Esophagus (tissue), 2 donors: ENCODE measurements around the gene HRK. TPM values are rescaled to one million over a fixed set of nuclear protein-coding genes. Genes with fewer than 3 reads are reported as not detected.

Source experiments
- H3K27ac ChIP-seq, 2 donors: one replicate each; pipeline ENCODE4 v1.5.1; 2013; ENCODE audit warnings: low read depth in 2 of 2, mild to moderate bottlenecking in 2 of 2, inconsistent platforms in 1 of 2, low read length in 1 of 2, moderate library complexity in 1 of 2
- H3K27me3 ChIP-seq, 2 donors: one replicate each; pipeline ENCODE4 v1.6.1; 2013; ENCODE audit warnings: low read length in 2 of 2, control low read depth in 1 of 2, mild to moderate bottlenecking in 1 of 2; ENCODE audit not compliant: insufficient read depth in 2 of 2, control insufficient read depth in 1 of 2
- H3K36me3 ChIP-seq, 2 donors: one replicate each; pipeline ENCODE4 v1.6.1; 2013; ENCODE audit warnings: low read length in 1 of 2; ENCODE audit not compliant: control insufficient read depth in 2 of 2, insufficient read depth in 2 of 2
- H3K4me1 ChIP-seq, 2 donors: one replicate each; pipeline ENCODE4 v1.6.1; 2013; ENCODE audit warnings: low read length in 1 of 2; ENCODE audit not compliant: control insufficient read depth in 2 of 2, insufficient read depth in 2 of 2
- H3K4me3 ChIP-seq, 2 donors: one replicate each; pipeline ENCODE4 v1.5.1; 2013; ENCODE audit warnings: low read length in 2 of 2, mild to moderate bottlenecking in 2 of 2, low read depth in 1 of 2, moderate library complexity in 1 of 2
- H3K9me3 ChIP-seq, 2 donors: one replicate each; pipeline ENCODE4 v1.6.1; 2013; ENCODE audit warnings: mild to moderate bottlenecking in 2 of 2, low read depth in 1 of 2, low read length in 1 of 2, moderate library complexity in 1 of 2; ENCODE audit not compliant: control insufficient read depth in 2 of 2, insufficient read depth in 1 of 2
- WGBS, 2 donors: extraction: QIAGEN DNeasy Blood & Tissue Kit; methylation state at CpG; one replicate each; pipeline ENCODE4 v1.1.7; 2013; 5-methylcytosine and 5-hydroxymethylcytosine counted together
- polyA plus RNA-seq, 2 donors: library from polyadenylated mRNA; stranded (reverse); fragments of 200-250 nt; gene quantifications; one replicate each; pipeline ENCODE4 v1.2.3, GENCODE V29; 2013
- donor health status: healthy with polysubstance abuse.
- donor health status: Bipolar disorder and iron deficiency.

Gene HRK
- polyA plus RNA-seq, 2 donors = 0.18 to 0.20 TPM

GRCh38 chr12:116919706-116920485 lies 38.7 kb upstream of the HRK start:
- no peaks in the 10 kb centered on the region for H3K27me3 ChIP-seq
- H3K36me3 ChIP-seq = no peaks in the 10 kb centered on the region
- no peaks in the 10 kb centered on the region for H3K9me3 ChIP-seq
- no peak overlapping the region for H3K27ac ChIP-seq
- no peak overlapping the region for H3K4me3 ChIP-seq
- H3K4me1 ChIP-seq = peaks cover 0 to 5% of the 10 kb centered on the region in 2 donors
- WGBS, 2 donors = 71 to 76% methylated on average over 6 of the region's 6 CpGs

DNA sequence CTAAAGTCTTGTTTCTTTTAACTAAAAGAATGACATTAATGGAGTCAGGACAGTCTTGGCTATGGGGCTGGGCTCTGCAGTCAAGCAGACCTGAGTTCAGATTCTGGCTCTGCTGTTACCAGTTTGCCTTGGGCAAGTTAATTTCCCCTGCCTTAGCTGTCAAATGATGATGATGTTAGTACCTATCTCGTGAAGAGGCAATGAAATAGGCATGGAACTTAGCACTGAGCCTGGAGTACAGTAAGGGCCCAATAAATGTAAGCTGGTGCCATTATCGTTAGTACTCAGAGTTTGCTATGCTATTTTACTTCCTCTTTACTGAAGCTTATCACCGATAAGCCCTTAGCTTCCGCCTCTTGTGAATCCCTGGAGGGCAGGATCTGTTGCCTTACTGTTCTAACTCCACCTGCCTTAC lies 38.0 kb upstream of the HRK start:
- no peak overlapping the region for H3K4me3 ChIP-seq
- WGBS, 2 donors = 42 to 54% methylated on average over 4 of the region's 4 CpGs
- H3K27ac ChIP-seq = no peak overlapping the region
- H3K36me3 ChIP-seq = no peaks in the 10 kb centered on the region
- H3K27me3 ChIP-seq = no peaks in the 10 kb centered on the region
- peaks cover 0 to 5% of the 10 kb centered on the region in 2 donors for H3K4me1 ChIP-seq
- H3K9me3 ChIP-seq = no peaks in the 10 kb centered on the region

GRCh38 chr12:116918464-116918863 lies 37.2 kb upstream of the HRK start:
- WGBS, 2 donors = 94 to 95% methylated on average over 2 of the region's 2 CpGs

GRCh38 chr12:116916714-116917114 lies 35.5 kb upstream of the HRK start:
- Histone ChIP-seq H3K9me3 (no peaks in the 10 kb centered on the region), H3K27me3 (no peaks in the 10 kb centered on the region), H3K4me3 (no peak overlapping the region), H3K27ac (peak overlapping the region; percentile 3 to 70), H3K4me1 (peaks cover 0 to 5% of the 10 kb centered on the region in 2 donors), H3K36me3 (no peaks in the 10 kb centered on the region)
- 58 to 64% methylated on average over 5 of the region's 5 CpGs for WGBS, 2 donors

More at GRCh38 chr12:116918464-116918863, 37.2 kb upstream of the HRK start:
- no peak overlapping the region for H3K4me3 ChIP-seq
- no peaks in the 10 kb centered on the region for H3K27me3 ChIP-seq
- H3K27ac ChIP-seq = no peak overlapping the region
- H3K36me3 ChIP-seq = no peaks in the 10 kb centered on the region
- peaks cover 0 to 5% of the 10 kb centered on the region in 2 donors for H3K4me1 ChIP-seq
- H3K9me3 ChIP-seq = no peaks in the 10 kb centered on the region

GRCh38 chr12:116916122-116916521 lies 34.9 kb upstream of the HRK start:
- Histone ChIP-seq H3K4me3 (no peak overlapping the region), H3K4me1 (peaks cover 0 to 5% of the 10 kb centered on the region in 2 donors)

GRCh38 chr12:116915326-116915725 lies 34.1 kb upstream of the HRK start:
- H3K36me3 ChIP-seq = no peaks in the 10 kb centered on the region
- H3K4me1 ChIP-seq = peaks cover 0 to 5% of the 10 kb centered on the region in 2 donors
- no peaks in the 10 kb centered on the region for H3K27me3 ChIP-seq
- H3K27ac ChIP-seq = peak overlapping the region; percentile 17 to 51
- 92 to 100% methylated on average over 1 of the region's 1 CpG for whole genome bisulfite sequencing, 2 donors
- H3K4me3 ChIP-seq = no peak overlapping the region
- peaks cover 0 to 3% of the 10 kb centered on the region in 2 donors for H3K9me3 ChIP-seq

More at GRCh38 chr12:116916122-116916521, 34.9 kb upstream of the HRK start:
- Histone ChIP-seq H3K36me3 (no peaks in the 10 kb centered on the region), H3K27ac (peak overlapping the region; percentile 17 to 70), H3K27me3 (no peaks in the 10 kb centered on the region), H3K9me3 (no peaks in the 10 kb centered on the region)

- Histone ChIP-seq H3K27me3 (no peaks in the 10 kb centered on the region), H3K4me3 (peak within 1 kb of the TSS; percentile 73 to 100), H3K36me3 (no peaks in the 10 kb centered on the region), H3K4me1 (no peaks in the 10 kb centered on the region), H3K27ac (peak within 1 kb of the TSS; percentile 53 to 69), H3K9me3 (peaks cover 0 to 3% of the 10 kb centered on the region in 2 donors)
- WGBS, 2 donors = 1% methylated on average over 73 to 82 of the region's 82 CpGs
Observed at GRCh38 chr12:116910645-116911451, 29.6 kb upstream of the HRK start, which contains the start of gene FBXW8. Gene FBXW8 (plus strand): TSS chr12:116910950. CDS start chr12:116911038, 88 bp downstream.

DNA sequence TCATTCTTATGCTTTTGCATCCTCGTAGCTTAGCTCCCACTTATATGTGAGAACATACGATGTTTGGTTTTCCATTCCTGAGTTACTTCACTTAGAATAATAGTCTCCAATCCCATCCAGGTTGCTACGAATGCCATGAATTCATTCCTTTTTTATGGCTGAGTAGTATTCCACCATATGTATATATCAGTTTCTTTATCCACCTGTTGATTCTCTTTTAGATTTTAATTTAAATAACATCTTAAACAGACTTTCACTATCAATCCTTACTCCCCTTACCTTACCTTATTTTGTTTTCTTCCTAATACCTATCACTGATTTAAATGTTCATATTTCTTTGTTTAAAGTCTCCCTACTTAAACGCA lies 29.0 kb upstream of the HRK start:
- Histone ChIP-seq H3K4me1 (no peaks in the 10 kb centered on the region), H3K27ac (no peak overlapping the region), H3K27me3 (no peaks in the 10 kb centered on the region), H3K4me3 (peak overlapping the region; percentile 73 to 100), H3K9me3 (peaks cover 0 to 3% of the 10 kb centered on the region in 2 donors), H3K36me3 (no peaks in the 10 kb centered on the region)
- 64 to 67% methylated on average over 4 of the region's 4 CpGs for WGBS, 2 donors

DNA sequence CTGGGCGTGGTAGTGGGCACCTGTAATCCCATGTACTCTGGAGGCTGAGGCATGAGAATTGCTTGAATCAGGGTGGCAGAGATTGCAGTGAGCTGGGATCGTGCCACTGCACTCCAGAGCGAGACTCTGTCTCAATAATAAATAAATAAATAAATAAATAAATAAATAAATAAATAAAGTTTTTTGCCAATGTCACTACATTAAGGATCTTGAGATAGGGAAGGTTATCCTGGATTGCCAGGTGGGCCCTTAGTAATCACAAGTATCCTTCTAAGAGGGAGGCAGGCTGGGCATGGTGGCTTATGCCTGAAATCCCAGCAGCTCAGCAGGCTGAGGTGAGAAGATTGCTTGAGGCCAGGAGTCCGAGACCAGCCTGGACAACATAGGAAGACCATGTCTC lies 25.0 kb upstream of the HRK start:
- Histone ChIP-seq H3K36me3 (no peaks in the 10 kb centered on the region), H3K27ac (no peak overlapping the region), H3K27me3 (no peaks in the 10 kb centered on the region), H3K4me3 (no peak overlapping the region), H3K4me1 (no peaks in the 10 kb centered on the region), H3K9me3 (peaks cover 0 to 3% of the 10 kb centered on the region in 2 donors)
- 88% methylated on average over 4 of the region's 4 CpGs for WGBS, 2 donors
